ENCODE measurements around the gene TTLL9. TPM values are rescaled to one million over a fixed set of nuclear protein-coding genes. Genes with fewer than 3 reads are reported as not detected.

Gene TTLL9
- total RNA-seq, 1 experiment from 2014 or later = not detected

DNA sequence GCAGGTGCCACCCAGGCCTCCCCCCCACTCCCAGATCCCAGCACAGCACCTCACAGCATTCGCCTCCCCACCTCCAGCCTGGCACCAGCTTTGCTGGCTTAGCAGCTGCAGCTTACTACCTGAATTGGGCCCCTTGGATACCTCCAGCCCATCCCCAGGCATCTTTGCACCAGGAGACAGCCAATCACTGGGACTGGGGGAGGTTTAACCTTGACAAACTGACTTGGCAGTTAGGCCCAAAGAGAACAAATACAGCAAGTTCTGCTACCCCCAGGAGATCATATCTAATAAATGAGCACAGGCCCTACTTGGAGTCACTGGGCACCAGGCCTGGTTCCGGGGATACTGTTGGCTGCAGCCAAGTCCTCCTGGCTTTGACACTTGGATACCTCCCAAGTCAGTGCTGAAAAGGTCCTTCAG is 72.6 kb downstream of the TTLL9 start:
- no peaks in the 10 kb centered on the region for H3K4me1 ChIP-seq
- no peak overlapping the region for H3K27ac ChIP-seq
- H3K9me3 ChIP-seq (replicated peaks) = no peaks in the 10 kb centered on the region
- H3K27me3 ChIP-seq = no peaks in the 10 kb centered on the region
- no peak overlapping the region for H3K4me3 ChIP-seq
- peaks cover 29% of the 10 kb centered on the region for H3K36me3 ChIP-seq
- no peak for DNase-seq

- Histone ChIP-seq H3K27ac (no peak overlapping the region), H3K36me3 (peaks cover 49% of the 10 kb centered on the region), H3K27me3 (no peaks in the 10 kb centered on the region), H3K9me3 (replicated peaks) (no peaks in the 10 kb centered on the region), H3K4me1 (no peaks in the 10 kb centered on the region), H3K4me3 (no peak overlapping the region)
- DNase-seq = no peak
These were observed 74.9 kb downstream of the TTLL9 start for GRCh38 chr20:31945319-31945718.

DNA sequence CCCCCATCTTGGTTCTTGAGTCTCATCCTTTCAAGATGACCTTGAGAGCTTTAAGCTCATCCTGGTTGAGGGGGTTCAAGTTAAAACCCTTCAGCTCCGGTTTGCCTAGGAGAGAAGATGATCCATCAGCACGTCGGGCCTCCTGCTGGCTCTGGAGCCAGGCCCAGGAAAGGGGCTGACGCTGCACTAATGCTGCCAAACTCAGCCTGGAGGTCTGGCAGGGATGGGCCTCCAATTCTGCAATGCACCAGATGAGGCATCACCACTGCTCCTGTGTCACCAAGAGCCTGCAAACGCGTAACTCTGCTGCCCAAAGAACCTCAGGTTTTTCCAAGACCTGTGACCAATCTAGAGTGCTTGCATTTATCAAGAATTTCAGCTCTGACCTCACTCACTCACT is 75.4 kb downstream of the TTLL9 start:
- peaks cover 3% of the 10 kb centered on the region; the same call in 1 of the 2 replicates for H3K4me1 ChIP-seq
- no peak for DNase-seq
- H3K27ac ChIP-seq = no peak overlapping the region
- no peak overlapping the region for H3K4me3 ChIP-seq
- peaks cover 49% of the 10 kb centered on the region for H3K36me3 ChIP-seq
- H3K27me3 ChIP-seq = no peaks in the 10 kb centered on the region
- no peaks in the 10 kb centered on the region for H3K9me3 ChIP-seq (replicated peaks)

- Histone ChIP-seq H3K27me3 (no peaks in the 10 kb centered on the region), H3K36me3 (peaks cover 49% of the 10 kb centered on the region), H3K4me3 (no peak overlapping the region), H3K9me3 (replicated peaks) (no peaks in the 10 kb centered on the region), H3K27ac (no peak overlapping the region), H3K4me1 (peaks cover 5% of the 10 kb centered on the region; the same call in 1 of the 2 replicates)
- DNase-seq = peak in 1 of 2 experiments; percentile 32
These were observed 77.6 kb downstream of the TTLL9 start for GRCh38 chr20:31948008-31948407.

DNA sequence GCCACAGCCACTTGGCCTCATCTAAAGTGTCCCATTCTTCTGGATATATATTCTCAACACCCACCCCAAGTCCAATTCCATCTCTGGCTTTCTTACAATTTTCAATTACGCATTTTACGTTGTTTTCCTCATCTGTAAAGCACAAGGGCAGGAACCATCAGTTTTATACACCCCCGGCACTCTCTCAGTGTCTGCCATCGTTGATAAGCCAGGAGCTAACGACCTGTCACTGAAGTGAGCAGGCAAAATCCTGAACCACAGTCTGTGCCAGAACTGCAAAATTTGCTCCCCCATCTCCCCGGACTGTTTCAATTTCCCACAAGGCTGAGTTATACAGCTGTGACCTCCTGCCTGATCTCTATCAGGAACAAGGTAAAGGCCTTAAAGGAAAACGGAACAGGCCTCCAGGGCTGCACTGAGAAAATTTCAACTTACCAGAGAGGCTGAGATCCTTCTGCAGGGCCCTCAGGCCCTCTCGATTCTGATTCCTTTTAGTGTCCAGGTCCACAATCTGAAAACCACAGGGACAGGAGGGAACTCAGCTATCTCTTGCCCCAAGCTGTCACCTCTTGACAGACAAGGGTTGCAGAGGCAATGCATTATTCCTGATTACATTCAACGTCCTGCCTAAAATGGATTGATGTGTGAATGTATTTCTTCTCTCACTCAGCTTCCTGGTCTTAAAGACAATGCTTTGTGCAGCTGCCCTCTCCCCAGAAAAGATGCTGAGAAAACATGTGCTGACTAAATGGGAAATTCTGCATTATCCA is 79.6 kb downstream of the TTLL9 start:
- peaks cover 5% of the 10 kb centered on the region; the same call in 1 of the 2 replicates for H3K4me1 ChIP-seq
- H3K36me3 ChIP-seq = peaks cover 45% of the 10 kb centered on the region
- no peaks in the 10 kb centered on the region for H3K9me3 ChIP-seq (replicated peaks)
- H3K27ac ChIP-seq = no peak overlapping the region
- H3K4me3 ChIP-seq = no peak overlapping the region
- no peak for DNase-seq
- H3K27me3 ChIP-seq = no peaks in the 10 kb centered on the region

GRCh38 chr20:31951203-31951529 is 80.7 kb downstream of the TTLL9 start:
- Histone ChIP-seq H3K9me3 (replicated peaks) (no peaks in the 10 kb centered on the region), H3K4me3 (peak overlapping the region; percentile 84), H3K4me1 (peaks cover 7% of the 10 kb centered on the region; the same call in 1 of the 2 replicates), H3K27ac (peak overlapping the region; percentile 44), H3K27me3 (no peaks in the 10 kb centered on the region), H3K36me3 (peaks cover 37% of the 10 kb centered on the region)
- no peak for DNase-seq

- Histone ChIP-seq H3K27ac (peak within 1 kb of the TSS; percentile 44), H3K9me3 (replicated peaks) (no peaks in the 10 kb centered on the region), H3K27me3 (no peaks in the 10 kb centered on the region), H3K36me3 (peaks cover 32% of the 10 kb centered on the region), H3K4me1 (peaks cover 9% of the 10 kb centered on the region; the same call in 1 of the 2 replicates), H3K4me3 (peak within 1 kb of the TSS; percentile 84)
- DNase-seq = peak; percentile 96 to 99
These were observed 81.4 kb downstream of the TTLL9 start, which contains the start of gene PDRG1 for GRCh38 chr20:31951530-31952453. TSS of gene PDRG1 (minus strand) at chr20:31952046. CDS start at chr20:31951961, 85 bp downstream.

- peaks cover 12% of the 10 kb centered on the region; the same call in 1 of the 2 replicates for H3K4me1 ChIP-seq
- no peak overlapping the region for H3K27ac ChIP-seq
- H3K27me3 ChIP-seq = no peaks in the 10 kb centered on the region; the same call in 1 of the 2 replicates
- H3K9me3 ChIP-seq (replicated peaks) = no peaks in the 10 kb centered on the region
- H3K36me3 ChIP-seq = peaks cover 13% of the 10 kb centered on the region
- no peak overlapping the region for H3K4me3 ChIP-seq
- no peak for DNase-seq
These were observed 83.2 kb downstream of the TTLL9 start for GRCh38 chr20:31953556-31954148.

- Histone ChIP-seq H3K27ac (no peak overlapping the region), H3K4me3 (no peak overlapping the region), H3K4me1 (peaks cover 12% of the 10 kb centered on the region; the same call in 1 of the 2 replicates), H3K36me3 (0 out of 2 replicates have a peak, but pooled peaks cover 5% of the 10 kb centered on the region), H3K27me3 (no peaks in the 10 kb centered on the region; the same call in 1 of the 2 replicates), H3K9me3 (replicated peaks) (no peaks in the 10 kb centered on the region)
- DNase-seq = no peak
These were observed 84.1 kb downstream of the TTLL9 start for GRCh38 chr20:31954500-31954899.

- peak; percentile 71 to 76 for DNase-seq
- Histone ChIP-seq H3K36me3 (no peaks in the 10 kb centered on the region), H3K9me3 (replicated peaks) (no peaks in the 10 kb centered on the region), H3K27me3 (no peaks in the 10 kb centered on the region; the same call in 1 of the 2 replicates), H3K4me3 (no peak overlapping the region), H3K4me1 (peaks cover 7% of the 10 kb centered on the region; the same call in 1 of the 2 replicates), H3K27ac (no peak overlapping the region)
These were observed 86.4 kb downstream of the TTLL9 start for GRCh38 chr20:31956556-31957526.

DNA sequence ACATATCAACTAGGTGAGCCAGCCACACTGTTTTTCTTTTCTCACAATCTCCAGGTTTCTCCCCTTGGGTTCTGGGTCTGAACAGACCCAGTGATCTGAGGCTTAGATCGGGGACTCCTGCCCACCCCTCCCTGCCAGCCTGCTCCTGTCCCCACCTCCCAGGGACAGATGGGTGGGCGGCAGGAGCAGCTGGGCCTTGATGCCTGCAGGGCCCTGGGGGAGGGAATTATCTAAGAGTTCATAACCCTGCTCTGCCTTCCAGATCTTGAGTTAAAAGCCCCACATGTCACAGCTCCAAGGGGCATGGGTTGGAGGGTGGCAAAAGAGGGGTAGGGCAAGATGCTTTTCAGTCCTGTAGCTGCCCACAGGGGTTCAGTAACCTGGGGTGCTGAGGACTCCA is 92.3 kb downstream of the TTLL9 start:
- H3K27ac ChIP-seq = no peak overlapping the region
- no peak for DNase-seq
- no peaks in the 10 kb centered on the region for H3K4me1 ChIP-seq
- no peaks in the 10 kb centered on the region for H3K36me3 ChIP-seq
- H3K9me3 ChIP-seq (replicated peaks) = no peaks in the 10 kb centered on the region
- H3K4me3 ChIP-seq = no peak overlapping the region
- no peaks in the 10 kb centered on the region; the same call in 1 of the 2 replicates for H3K27me3 ChIP-seq

DNA sequence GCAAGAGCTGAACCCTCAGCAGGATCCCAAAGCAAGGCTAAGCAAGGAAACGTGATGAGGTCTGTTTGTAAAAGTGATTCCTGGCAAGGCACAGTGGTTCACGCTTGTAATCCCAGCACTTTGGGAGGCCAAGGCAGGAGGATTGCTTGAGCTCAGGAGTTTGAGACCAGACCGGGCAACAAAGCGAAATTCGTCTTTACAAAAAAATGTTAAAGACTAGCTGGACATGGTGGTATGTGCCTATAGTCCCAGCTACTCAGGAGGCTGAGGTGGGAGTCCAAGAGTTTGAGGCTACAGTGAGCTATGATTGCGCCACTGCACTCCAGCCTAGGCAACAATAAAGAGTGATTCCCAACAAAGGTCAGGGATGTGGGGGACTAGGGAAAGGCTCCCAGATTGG is 93.5 kb downstream of the TTLL9 start:
- H3K27me3 ChIP-seq = no peaks in the 10 kb centered on the region
- no peak overlapping the region for H3K4me3 ChIP-seq

DNA sequence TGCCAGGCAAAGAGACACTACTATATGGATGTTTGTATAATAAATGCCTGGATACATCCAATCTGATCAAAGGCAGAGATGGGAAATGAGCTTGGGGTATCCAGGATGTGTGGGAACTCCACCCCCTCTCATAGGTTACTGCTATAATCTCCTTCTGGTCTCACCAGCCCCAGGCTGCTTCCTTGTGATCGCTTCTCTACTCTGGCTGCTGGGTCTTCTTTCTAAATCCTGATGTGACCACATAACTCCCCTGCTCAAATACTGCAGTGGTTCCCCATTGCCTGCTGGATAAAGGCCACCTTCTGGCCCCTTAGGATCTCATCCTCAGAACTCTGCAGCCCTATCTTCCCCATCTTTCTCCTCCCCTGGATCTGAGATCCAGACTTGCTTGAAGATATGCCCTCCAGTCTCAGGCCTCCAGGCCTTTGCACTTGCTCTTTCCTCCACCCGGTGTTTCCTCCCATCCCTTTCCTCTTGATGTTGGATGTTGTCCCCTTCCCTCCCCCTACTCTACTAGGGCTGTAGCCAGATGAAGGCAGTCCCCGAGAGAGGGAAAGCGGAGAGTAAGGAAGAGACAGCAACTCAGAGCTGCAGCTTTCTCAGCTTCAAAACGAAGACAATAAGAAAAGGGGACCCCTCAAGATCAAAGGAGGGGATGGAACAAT is 96.7 kb downstream of the TTLL9 start:
- no peak overlapping the region for H3K4me3 ChIP-seq
- no peak for DNase-seq
- H3K27ac ChIP-seq = no peak overlapping the region
- H3K27me3 ChIP-seq = 0 out of 2 replicates have a peak, but pooled peaks cover 2% of the 10 kb centered on the region
- no peaks in the 10 kb centered on the region for H3K36me3 ChIP-seq
- H3K9me3 ChIP-seq (replicated peaks) = no peaks in the 10 kb centered on the region
- no peaks in the 10 kb centered on the region for H3K4me1 ChIP-seq

More for the DNA sequence above, 93.5 kb downstream of the TTLL9 start:
- Histone ChIP-seq H3K27ac (no peak overlapping the region), H3K4me1 (no peaks in the 10 kb centered on the region), H3K9me3 (replicated peaks) (no peaks in the 10 kb centered on the region), H3K36me3 (no peaks in the 10 kb centered on the region)
- DNase-seq = no peak
